ENCODE data around the gene MACROD1.
A peak's percentile ranks its signal among the peaks of the same experiment; 100 is the strongest.

The MACROD1 gene

DNA sequence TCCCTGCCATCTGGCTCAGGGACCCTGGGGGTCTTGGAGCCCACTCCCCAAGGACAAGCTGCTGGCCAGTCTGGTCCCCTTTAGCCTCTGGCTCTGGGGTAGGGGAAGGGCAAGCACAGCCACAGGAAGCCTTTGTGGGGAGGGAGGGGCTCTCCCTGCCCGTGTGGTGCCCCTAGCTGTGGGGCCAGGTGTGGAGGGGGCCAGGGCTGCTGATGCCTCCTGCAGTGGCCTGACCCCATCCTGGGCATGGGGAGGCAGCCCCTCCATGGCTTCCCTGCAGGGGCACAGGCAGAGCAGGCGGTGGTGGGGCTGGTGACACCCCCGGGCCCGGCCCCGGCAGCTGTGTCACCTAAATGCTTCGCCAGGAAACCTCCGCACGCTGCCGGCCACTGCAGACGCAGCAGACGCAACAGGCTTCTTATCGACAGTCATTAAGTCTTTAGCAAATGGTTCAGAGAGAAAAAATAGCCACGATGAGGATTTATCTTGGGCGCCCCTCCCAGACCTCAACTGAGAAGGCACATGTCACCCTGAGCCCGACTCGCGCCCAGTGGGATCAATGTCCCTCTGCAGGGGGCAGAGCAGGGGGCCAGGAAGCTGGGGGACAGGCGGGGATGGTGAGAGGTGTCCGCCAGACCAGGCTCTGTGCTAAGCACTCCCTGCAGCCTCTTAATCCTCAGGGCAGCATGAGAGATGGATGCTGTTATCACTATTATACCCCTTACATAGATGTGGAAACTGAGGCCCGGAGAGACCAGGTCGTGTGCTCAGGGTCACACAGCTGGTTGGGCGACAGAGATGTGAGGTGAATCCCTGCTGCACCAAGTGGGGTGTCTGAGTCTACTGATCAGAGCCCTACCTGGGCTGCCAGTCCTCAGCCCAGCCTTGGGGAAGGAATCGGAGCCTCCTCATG, 96.3 kb downstream of the MACROD1 start:
- TF ChIP-seq, protein P1, sequence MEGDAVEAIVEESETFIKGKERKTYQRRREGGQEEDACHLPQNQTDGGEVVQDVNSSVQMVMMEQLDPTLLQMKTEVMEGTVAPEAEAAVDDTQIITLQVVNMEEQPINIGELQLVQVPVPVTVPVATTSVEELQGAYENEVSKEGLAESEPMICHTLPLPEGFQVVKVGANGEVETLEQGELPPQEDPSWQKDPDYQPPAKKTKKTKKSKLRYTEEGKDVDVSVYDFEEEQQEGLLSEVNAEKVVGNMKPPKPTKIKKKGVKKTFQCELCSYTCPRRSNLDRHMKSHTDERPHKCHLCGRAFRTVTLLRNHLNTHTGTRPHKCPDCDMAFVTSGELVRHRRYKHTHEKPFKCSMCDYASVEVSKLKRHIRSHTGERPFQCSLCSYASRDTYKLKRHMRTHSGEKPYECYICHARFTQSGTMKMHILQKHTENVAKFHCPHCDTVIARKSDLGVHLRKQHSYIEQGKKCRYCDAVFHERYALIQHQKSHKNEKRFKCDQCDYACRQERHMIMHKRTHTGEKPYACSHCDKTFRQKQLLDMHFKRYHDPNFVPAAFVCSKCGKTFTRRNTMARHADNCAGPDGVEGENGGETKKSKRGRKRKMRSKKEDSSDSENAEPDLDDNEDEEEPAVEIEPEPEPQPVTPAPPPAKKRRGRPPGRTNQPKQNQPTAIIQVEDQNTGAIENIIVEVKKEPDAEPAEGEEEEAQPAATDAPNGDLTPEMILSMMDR (IDR thresholded peaks at IDR 0.05; ENCODE audit: unreplicated experiment in 3 of 3) = no peak
- Mint-ChIP-seq H3K9me3 (no peaks in the 10 kb centered on the region), H3K27ac (peak overlapping the region; percentile 75 to 88 (median 86)), H3K4me3 (peak overlapping the region in 2 of 3 experiments; percentile 25 to 74), H3K27me3 (ENCODE audit: low read depth) (peaks cover 3% of the 10 kb centered on the region), H3K4me1 (peaks cover 54% of the 10 kb centered on the region), H3K36me3 (ENCODE audit: low read depth) (no peaks in the 10 kb centered on the region)

DNA sequence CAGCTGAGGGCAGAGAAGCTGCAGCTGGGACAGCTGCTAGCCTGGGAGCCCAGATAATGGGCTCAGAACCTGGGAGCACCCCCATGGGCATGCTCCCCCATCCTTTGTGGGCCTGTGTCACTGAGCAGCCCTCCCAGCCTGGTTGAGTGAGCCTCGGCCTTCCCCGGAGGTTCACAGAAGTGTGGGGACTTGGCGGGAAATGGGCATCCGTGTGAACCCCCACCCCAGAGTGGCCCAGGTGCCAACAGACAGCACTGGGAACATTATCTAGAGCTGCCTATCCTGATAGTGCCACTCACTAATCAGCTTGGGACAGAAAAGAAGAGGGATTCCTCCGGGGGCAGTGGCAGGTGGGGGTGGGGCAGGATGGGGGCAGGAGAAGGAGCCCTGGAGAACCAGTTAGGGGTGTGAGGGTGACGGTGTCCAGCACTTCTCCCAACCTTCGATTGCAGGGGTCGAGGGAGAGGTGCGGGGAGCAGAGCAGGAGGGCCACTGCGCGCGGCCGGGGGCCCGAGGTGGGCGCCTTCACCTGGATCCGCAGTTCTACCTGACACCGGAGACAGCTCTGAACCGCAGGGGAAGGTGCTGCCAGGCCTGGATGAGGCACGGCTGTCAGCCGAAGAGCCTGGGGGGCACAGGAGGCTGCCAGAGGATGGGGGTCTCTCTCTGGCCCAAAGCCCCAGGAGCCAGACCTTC, 97.1 kb downstream of the MACROD1 start:
- no peaks in the 10 kb centered on the region for H3K36me3 Mint-ChIP-seq (ENCODE audit: low read depth)

DNA sequence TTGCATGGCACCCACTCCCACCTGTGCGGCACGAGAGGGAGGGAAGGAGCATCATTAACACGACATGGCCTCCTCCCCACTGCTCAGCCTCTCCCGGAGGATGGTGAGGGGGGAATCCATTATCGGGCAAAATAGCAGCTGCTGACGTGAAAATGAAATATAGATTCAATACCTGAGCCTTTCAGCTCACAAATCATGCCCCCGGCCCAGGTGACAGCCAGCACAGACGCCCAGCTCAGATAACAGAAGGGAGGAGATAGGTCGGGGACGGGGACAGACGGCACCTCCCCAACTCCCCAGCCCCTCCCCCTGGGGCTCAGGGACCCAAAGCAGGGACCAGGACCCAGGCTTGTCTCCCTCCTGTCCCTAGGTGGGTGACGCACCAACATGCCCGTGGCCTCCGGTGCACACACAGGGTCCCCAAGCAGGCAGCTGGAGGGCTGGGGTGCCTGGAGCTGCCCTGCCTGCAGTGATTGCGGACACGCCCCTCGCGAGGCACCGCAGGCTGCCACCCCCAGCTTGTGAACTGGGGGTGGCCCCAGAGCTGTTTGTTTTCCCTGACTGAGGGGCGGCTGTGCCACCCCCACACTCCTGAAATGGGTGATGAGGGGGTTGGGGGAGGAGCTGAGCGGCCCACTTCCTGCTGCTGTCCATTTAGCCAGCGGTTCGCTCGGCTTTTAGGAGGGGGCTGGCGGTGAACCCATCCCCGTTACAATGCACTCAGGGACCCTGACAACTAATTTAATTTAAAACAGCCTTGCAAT, 98.5 kb downstream of the MACROD1 start:
- Mint-ChIP-seq H3K9me3 (no peaks in the 10 kb centered on the region), H3K27me3 (ENCODE audit: low read depth) (peaks cover 18% of the 10 kb centered on the region), H3K4me1 (peaks cover 58% of the 10 kb centered on the region), H3K27ac (peak overlapping the region in 2 of 3 experiments; percentile 44 to 48), H3K4me3 (peak overlapping the region in 1 of 3 experiments; percentile 8), H3K36me3 (ENCODE audit: low read depth) (no peaks in the 10 kb centered on the region)
- TF ChIP-seq, protein P1 (IDR thresholded peaks at IDR 0.05; ENCODE audit: unreplicated experiment in 3 of 3) = no peak

More for the DNA sequence above, 97.1 kb downstream of the MACROD1 start:
- Mint-ChIP-seq H3K27me3 (ENCODE audit: low read depth) (peaks cover 6% of the 10 kb centered on the region), H3K9me3 (no peaks in the 10 kb centered on the region), H3K4me1 (peaks cover 59% of the 10 kb centered on the region), H3K27ac (peak overlapping the region in 2 of 3 experiments; percentile 39 to 48), H3K4me3 (no peak overlapping the region)
- TF ChIP-seq, protein P1 (IDR thresholded peaks at IDR 0.05; ENCODE audit: unreplicated experiment in 3 of 3) = no peak

DNA sequence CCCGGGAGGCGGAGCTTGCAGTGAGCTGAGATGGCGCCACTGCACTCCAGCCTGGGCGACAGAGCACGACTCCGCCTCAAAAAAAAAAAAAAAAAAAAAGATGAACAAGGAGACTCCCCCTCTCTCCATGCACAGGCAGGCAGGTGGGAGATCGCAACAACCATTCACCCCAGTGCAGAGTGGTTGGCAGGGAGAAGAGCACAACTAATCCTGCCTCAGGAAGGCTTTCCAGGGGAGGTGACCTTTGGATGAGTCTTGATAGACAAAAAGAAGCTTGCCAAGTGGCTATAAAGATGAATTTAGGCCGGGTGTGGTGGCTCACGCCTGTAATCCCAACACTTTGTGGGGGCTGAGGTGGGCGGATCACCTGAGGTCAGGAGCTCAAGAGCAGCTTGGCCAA, 100.2 kb downstream of the MACROD1 start:
- no peak overlapping the region for H3K27ac Mint-ChIP-seq
- H3K9me3 Mint-ChIP-seq = no peaks in the 10 kb centered on the region
- H3K27me3 Mint-ChIP-seq (ENCODE audit: low read depth) = peaks cover 23% of the 10 kb centered on the region
- H3K36me3 Mint-ChIP-seq (ENCODE audit: low read depth) = no peaks in the 10 kb centered on the region
- no peak overlapping the region for H3K4me3 Mint-ChIP-seq
- peaks cover 51% of the 10 kb centered on the region for H3K4me1 Mint-ChIP-seq
- TF ChIP-seq, protein P1 (IDR thresholded peaks at IDR 0.05; ENCODE audit: unreplicated experiment in 3 of 3) = no peak

DNA sequence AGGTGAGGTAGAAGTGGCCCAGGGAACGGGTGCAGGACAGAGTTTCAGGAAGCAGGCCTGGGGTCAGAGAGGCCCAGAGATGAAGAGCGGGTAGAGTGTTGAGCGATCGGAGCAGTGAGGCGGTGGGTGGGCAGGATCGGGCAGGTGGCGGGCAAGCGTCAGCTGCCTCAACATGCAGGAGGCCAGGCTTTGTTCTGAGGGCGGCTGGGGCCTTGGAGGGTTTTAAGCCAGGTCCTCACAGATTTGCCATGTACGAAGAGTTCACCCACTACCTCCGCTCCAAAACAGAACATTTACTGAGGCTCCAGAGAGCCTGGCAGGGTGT, 100.8 kb downstream of the MACROD1 start:
- peaks cover 46% of the 10 kb centered on the region for H3K4me1 Mint-ChIP-seq
- H3K27ac Mint-ChIP-seq = peak overlapping the region in 2 of 3 experiments; percentile 6 to 43
- no peaks in the 10 kb centered on the region for H3K9me3 Mint-ChIP-seq
- no peak overlapping the region for H3K4me3 Mint-ChIP-seq
- H3K27me3 Mint-ChIP-seq (ENCODE audit: low read depth) = peaks cover 23% of the 10 kb centered on the region
- TF ChIP-seq, protein P1 (IDR thresholded peaks at IDR 0.05; ENCODE audit: unreplicated experiment in 3 of 3) = no peak
- H3K36me3 Mint-ChIP-seq (ENCODE audit: low read depth) = no peaks in the 10 kb centered on the region

All from nephron (organoid).